Pancreas (tissue), 10 donors: ENCODE measurements around the gene SMS. TPM values are rescaled to one million over a fixed set of nuclear protein-coding genes. Genes with fewer than 3 reads are reported as not detected.

ENCODE experiments used
- ATAC-seq, 4 donors: fragments of 200-7000 bp; cut with Tn5 transposase; one replicate each; pipeline versions ENCODE4 v1.8.0 to v1.9.1; 2020; ENCODE audit warnings: mild to moderate bottlenecking in 4 of 4, moderate library complexity in 4 of 4
- DNase-seq, 6 donors: peaks; one replicate each; pipeline ENCODE4 v3.0.0-alpha.2; 2020
- FAIRE-seq: peaks from 2 replicates; lab custom pipeline; 2012; peaks lifted over from hg19 to GRCh38; lab: Jason Lieb, UNC
- H3K27ac ChIP-seq, 4 donors: fragments of 200-600 bp; sonication (generic); 1 replicate in 3 of 4; 2 replicates in 1 of 4; pipeline versions ENCODE4 v1.5.0 to v1.8.0; 2020
- H3K27me3 ChIP-seq, 4 donors: fragments of 200-600 bp; one replicate each; pipeline ENCODE4 v1.8.0; 2021
- H3K36me3 ChIP-seq, 3 donors: fragments of 200-600 bp; sonication (generic) in 1 of 3; one replicate each; pipeline versions ENCODE4 v1.5.0 to v1.8.0; 2020 to 2021
- H3K4me1 ChIP-seq, 3 donors: fragments of 200-600 bp; one replicate each; pipeline ENCODE4 v1.8.0; 2021
- H3K4me3 ChIP-seq, 4 donors: fragments of 200-600 bp; sonication (generic) in 2 of 4; one replicate each; pipeline versions ENCODE4 v1.5.0 to v1.8.0; 2020 to 2021
- H3K9me3 ChIP-seq, 4 donors: fragments of 200-600 bp; one replicate each; pipeline ENCODE4 v1.8.0; 2021
- WGBS, 2 donors: extraction: QIAGEN DNeasy Blood & Tissue Kit; methylation state at CpG; one replicate each; pipeline ENCODE4 v1.1.7; 2013; 5-methylcytosine and 5-hydroxymethylcytosine counted together
- intact Hi-C, 3 donors: fragments of 100-400 bp; cut with DNase I; formaldehyde crosslinking; loops; one replicate each; pipeline versions ENCODE4 v1.11.1 to v1.14.2; 2022
- polyA plus RNA-seq, 2 donors: library from polyadenylated mRNA; stranded (reverse); fragments of 200-250 nt; gene quantifications; one replicate each; pipeline ENCODE4 v1.2.3, GENCODE V29; 2013
- total RNA-seq, 6 donors: library from RNA; stranded (reverse); fragmentation: NEBNext Ultra II Directional in 4 of 6; extraction: Animal tissue kit (Norgen Biotek cat#: 25700) in 4 of 6; gene quantifications; one replicate each; pipeline versions ENCODE4 v1.2.1 to v1.2.4, GENCODE V29; 2021 to 2023
- TF ChIP-seq, protein P1 (sequence below), 4 donors: fragments of 200-600 bp; sonication (generic) in 3 of 4; IDR thresholded peaks; one replicate each; pipeline versions ENCODE4 v1.5.0 to v1.8.0; 2021; ENCODE audit warnings: antibody characterized with exemption in 4 of 4
- donor health status: healthy with polysubstance abuse.
- donor health status: DM: no; HTN: no; CAD: no; lungs with moderate emphysema.
- donor health status: DM: no; HTN: no; CAD: no.
- donor health status: control.
- donor health status: control.
- donor health status: Bipolar disorder and iron deficiency.
- donor health status: DM: yes; HTN: yes; CAD: no.
- donor health status: DM: no; HTN: no; CAD: no.
- donor health status: DM: no; HTN: no; CAD: no.
- donor health status: DM: yes; HTN: yes; CAD: no.

SMS gene
- total and polyA plus RNA-seq, 8 donors = 12.1 to 36.8 (median 19.6) TPM

DNA sequence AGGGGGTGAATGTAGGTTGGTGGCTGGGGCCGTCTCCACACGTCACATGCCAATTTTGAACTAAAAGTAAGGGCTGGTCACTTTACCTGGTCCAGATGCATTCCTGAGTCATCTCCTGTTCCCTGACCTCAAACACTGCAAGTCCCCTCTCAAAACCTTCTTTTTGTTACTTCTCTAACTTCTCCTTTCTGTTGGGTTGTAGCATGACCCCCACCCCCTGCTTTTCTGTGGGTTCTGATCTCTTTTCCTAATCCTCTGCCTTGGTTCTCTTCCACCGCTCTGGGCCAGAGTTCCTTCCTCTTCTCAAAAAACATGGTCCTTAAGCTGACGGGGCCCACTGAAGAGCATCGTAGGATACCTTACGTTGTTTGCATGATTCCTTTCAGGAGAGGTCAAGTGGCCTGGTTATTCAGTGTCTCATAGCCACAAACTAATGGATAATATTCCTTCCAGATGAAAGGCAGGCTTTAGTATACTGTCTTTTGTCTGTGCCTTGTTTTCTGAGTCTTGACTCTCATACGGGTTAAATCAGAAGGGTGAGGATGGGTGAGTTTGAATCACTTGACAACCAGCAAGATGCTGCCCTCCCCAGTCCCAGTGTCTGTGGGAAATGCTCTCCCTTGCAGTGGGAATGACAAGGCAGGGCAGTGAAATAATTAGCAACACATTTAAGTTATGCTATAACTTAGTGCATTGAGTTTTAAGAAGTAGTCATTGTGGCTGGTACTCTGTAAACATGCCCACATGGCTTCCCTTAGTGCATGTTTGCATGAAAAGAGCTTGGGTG lies 15.1 kb downstream of the SMS start:
- H3K36me3 ChIP-seq = no peaks in the 10 kb centered on the region
- intact Hi-C loops = no loop called here
- H3K27me3 ChIP-seq = no peaks in the 10 kb centered on the region
- FAIRE-seq (no peak), DNase-seq (no peak), ATAC-seq (no peak)
- H3K4me3 ChIP-seq = no peak overlapping the region
- H3K27ac ChIP-seq = no peak overlapping the region
- WGBS, 2 donors = 60 to 68% methylated on average over 7 of the region's 7 CpGs
- no peaks in the 10 kb centered on the region for H3K9me3 ChIP-seq
- H3K4me1 ChIP-seq = peaks cover 0 to 4% (median 0%) of the 10 kb centered on the region in 3 donors
- TF ChIP-seq, protein P1, sequence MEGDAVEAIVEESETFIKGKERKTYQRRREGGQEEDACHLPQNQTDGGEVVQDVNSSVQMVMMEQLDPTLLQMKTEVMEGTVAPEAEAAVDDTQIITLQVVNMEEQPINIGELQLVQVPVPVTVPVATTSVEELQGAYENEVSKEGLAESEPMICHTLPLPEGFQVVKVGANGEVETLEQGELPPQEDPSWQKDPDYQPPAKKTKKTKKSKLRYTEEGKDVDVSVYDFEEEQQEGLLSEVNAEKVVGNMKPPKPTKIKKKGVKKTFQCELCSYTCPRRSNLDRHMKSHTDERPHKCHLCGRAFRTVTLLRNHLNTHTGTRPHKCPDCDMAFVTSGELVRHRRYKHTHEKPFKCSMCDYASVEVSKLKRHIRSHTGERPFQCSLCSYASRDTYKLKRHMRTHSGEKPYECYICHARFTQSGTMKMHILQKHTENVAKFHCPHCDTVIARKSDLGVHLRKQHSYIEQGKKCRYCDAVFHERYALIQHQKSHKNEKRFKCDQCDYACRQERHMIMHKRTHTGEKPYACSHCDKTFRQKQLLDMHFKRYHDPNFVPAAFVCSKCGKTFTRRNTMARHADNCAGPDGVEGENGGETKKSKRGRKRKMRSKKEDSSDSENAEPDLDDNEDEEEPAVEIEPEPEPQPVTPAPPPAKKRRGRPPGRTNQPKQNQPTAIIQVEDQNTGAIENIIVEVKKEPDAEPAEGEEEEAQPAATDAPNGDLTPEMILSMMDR (IDR thresholded peaks at IDR 0.05) = no peak

DNA sequence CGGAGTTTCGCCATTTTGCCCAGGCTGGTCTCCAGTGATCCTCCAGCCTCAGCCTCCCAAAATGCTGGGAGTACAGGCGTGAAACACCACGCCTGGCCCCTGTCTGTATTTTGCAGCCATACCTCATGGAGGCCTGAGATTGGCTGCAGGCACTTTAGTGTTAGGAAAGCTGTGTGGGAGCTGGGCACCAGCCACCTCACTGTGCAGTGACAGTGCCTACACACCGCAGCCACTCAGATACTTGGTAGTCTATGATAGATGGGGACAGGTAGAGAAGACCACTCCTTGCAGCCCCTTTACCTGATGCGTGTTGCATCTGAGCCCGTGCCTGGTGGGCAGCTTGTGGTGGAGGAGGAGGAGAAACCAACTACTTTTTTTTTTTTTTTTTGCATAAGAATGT lies 16.3 kb downstream of the SMS start:
- no peaks in the 10 kb centered on the region for H3K9me3 ChIP-seq
- WGBS, 2 donors = 89 to 98% methylated on average over 7 of the region's 7 CpGs
- H3K27me3 ChIP-seq = no peaks in the 10 kb centered on the region
- DNase-seq = no peak
- peaks cover 0 to 7% (median 0%) of the 10 kb centered on the region in 3 donors for H3K4me1 ChIP-seq
- no peak overlapping the region for H3K27ac ChIP-seq
- no peak for ATAC-seq
- TF ChIP-seq, protein P1 (IDR thresholded peaks at IDR 0.05) = no peak
- H3K36me3 ChIP-seq = no peaks in the 10 kb centered on the region
- no peak for FAIRE-seq
- intact Hi-C loops = no loop called here
- H3K4me3 ChIP-seq = no peak overlapping the region

DNA sequence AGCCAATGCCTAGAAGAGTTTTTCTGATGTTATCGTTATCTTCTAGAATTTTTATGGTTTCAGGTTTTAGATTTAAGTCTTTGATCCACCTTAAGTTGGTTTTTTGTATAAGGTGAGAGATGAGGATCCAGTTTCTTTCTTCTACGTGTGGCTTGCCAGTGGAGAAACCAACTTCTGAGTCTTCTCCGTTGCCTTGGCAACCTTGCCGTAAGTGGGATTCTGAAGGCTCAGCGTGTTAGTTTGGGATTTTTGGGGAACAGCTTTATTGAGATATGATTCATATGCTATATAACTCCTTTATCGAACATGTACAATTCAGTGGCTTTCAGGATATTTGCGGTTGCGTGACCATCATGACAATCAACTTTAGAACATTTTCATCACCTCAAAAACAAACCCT lies 17.7 kb downstream of the SMS start:
- no peak overlapping the region for H3K27ac ChIP-seq
- no peak for FAIRE-seq
- H3K9me3 ChIP-seq = no peaks in the 10 kb centered on the region
- H3K36me3 ChIP-seq = no peaks in the 10 kb centered on the region
- H3K4me1 ChIP-seq = peaks cover 0 to 7% (median 0%) of the 10 kb centered on the region in 3 donors
- no peak overlapping the region for H3K4me3 ChIP-seq
- no peaks in the 10 kb centered on the region for H3K27me3 ChIP-seq
- TF ChIP-seq, protein P1 (IDR thresholded peaks at IDR 0.05) = no peak
- no peak for DNase-seq
- intact Hi-C loops = no loop called here
- 78 to 83% methylated on average over 8 of the region's 8 CpGs for WGBS, 2 donors
- ATAC-seq = no peak

DNA sequence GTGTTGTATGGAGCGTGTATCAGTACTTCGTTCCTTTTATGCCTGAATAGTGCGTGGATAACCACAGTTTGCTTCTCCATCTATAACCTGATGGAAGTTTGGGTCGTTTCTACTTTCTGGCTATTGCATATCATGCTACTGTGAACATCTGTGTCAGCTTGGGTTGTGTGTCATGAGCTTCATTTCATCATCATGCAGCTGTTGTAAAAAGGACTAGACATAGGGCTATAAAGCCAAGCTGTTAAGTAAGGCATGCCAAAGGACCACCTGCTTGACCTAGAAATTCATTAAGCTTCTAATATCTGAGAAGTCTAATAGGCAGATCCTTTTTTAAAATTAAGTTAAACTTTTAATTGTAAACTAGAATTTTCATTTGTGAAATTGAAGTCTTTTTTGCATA lies 18.4 kb downstream of the SMS start:
- no peak for DNase-seq
- no peaks in the 10 kb centered on the region for H3K27me3 ChIP-seq
- H3K36me3 ChIP-seq = no peaks in the 10 kb centered on the region
- TF ChIP-seq, protein P1 (IDR thresholded peaks at IDR 0.05) = no peak
- no peak overlapping the region for H3K27ac ChIP-seq
- no peak overlapping the region for H3K4me3 ChIP-seq
- intact Hi-C loops = no loop called here
- no peak for ATAC-seq
- FAIRE-seq = no peak
- no peaks in the 10 kb centered on the region for H3K9me3 ChIP-seq
- H3K4me1 ChIP-seq = peaks cover 0 to 4% (median 0%) of the 10 kb centered on the region in 3 donors
- WGBS, 2 donors = 76 to 84% methylated on average over 4 of the region's 4 CpGs
